Esophagus muscularis mucosa (tissue), 4 donors: ENCODE measurements around the gene TAOK1. TPM values are rescaled to one million over a fixed set of nuclear protein-coding genes. Genes with fewer than 3 reads are reported as not detected.

Source experiments
- DNase-seq: peaks from one replicate; pipeline ENCODE4 v3.0.0-alpha.2; 2017; ENCODE audit errors: extremely low spot score
- H3K27ac ChIP-seq, 4 donors: fragments of 200-600 bp; sonication (generic); replicated peaks in 1 of 4; 1 replicate in 3 of 4; 2 replicates in 1 of 4; pipeline ENCODE4 v1.5.1; 2016 to 2019; ENCODE audit warnings: mild to moderate bottlenecking in 1 of 4
- H3K27me3 ChIP-seq, 4 donors: fragments of 200-600 bp; sonication (generic); one replicate each; pipeline versions ENCODE4 v1.5.1 to v1.6.0; 2016 to 2019
- H3K36me3 ChIP-seq, 4 donors: fragments of 200-600 bp; sonication (generic); one replicate each; pipeline ENCODE4 v1.5.1; 2016 to 2019
- H3K4me1 ChIP-seq, 4 donors: fragments of 200-600 bp; sonication (generic); one replicate each; pipeline ENCODE4 v1.5.1; 2016 to 2019
- H3K4me3 ChIP-seq, 4 donors: fragments of 200-600 bp; sonication (generic); 1 replicate in 2 of 4; 2 replicates in 2 of 4; pipeline ENCODE4 v1.5.1; 2016 to 2019; ENCODE audit warnings: mild to moderate bottlenecking in 4 of 4, moderate library complexity in 1 of 4
- H3K9me3 ChIP-seq, 4 donors: fragments of 200-600 bp; sonication (generic); 1 replicate in 3 of 4; 2 replicates in 1 of 4; pipeline ENCODE4 v1.5.1; 2016 to 2019
- EP300 ChIP-seq: sonication (generic); formaldehyde crosslinking; IDR thresholded peaks from one replicate; pipeline ENCODE4 v1.6.1; 2017; ENCODE audit warnings: antibody characterized with exemption
- POLR2A ChIP-seq: fragments of 450-650 bp; IDR thresholded peaks from one replicate; pipeline ENCODE4 v1.6.1; 2017; ENCODE audit warnings: antibody characterized with exemption, moderate library complexity, mild to moderate bottlenecking, low read depth
- POLR2AphosphoS5 ChIP-seq, 2 donors: sonication (generic); formaldehyde crosslinking; IDR thresholded peaks; one replicate each; pipeline ENCODE4 v1.6.1; 2017; ENCODE audit warnings: antibody characterized with exemption in 2 of 2
- WGBS: methylation state at CpG from one replicate; pipeline ENCODE4 v1.1.5; 2018; 5-methylcytosine and 5-hydroxymethylcytosine counted together
- intact Hi-C: fragments of 100-400 bp; cut with DNase I; formaldehyde crosslinking; loops from one replicate; pipeline ENCODE4 v1.15.1; 2023
- small RNA-seq, 3 donors: library from RNA; depleted of rRNA; stranded (forward); fragments of <200 nt; gene quantifications; one replicate each; pipeline ENCODE3, GENCODE V24; 2016
- total RNA-seq, 4 donors: library from RNA; depleted of rRNA; stranded (reverse); fragments of >200 nt; gene quantifications; one replicate each; pipeline versions ENCODE4 v1.1.0 to v1.2.1, GENCODE V29; 2016
- TF ChIP-seq, protein P1 (sequence below), 3 experiments: fragments of 200-600 bp in 2 of 3; fragments of 450-650 bp in 1 of 3; sonication (generic) in 2 of 3; IDR thresholded peaks; one replicate each; pipeline ENCODE4 v1.5.1; 2017 to 2019; ENCODE audit warnings: antibody characterized with exemption in 3 of 3, mild to moderate bottlenecking in 2 of 3, moderate library complexity in 1 of 3

Gene TAOK1
- total RNA-seq, 4 donors from 2014 or later: 48.7 to 73.1 (median 58.9) TPM

DNA sequence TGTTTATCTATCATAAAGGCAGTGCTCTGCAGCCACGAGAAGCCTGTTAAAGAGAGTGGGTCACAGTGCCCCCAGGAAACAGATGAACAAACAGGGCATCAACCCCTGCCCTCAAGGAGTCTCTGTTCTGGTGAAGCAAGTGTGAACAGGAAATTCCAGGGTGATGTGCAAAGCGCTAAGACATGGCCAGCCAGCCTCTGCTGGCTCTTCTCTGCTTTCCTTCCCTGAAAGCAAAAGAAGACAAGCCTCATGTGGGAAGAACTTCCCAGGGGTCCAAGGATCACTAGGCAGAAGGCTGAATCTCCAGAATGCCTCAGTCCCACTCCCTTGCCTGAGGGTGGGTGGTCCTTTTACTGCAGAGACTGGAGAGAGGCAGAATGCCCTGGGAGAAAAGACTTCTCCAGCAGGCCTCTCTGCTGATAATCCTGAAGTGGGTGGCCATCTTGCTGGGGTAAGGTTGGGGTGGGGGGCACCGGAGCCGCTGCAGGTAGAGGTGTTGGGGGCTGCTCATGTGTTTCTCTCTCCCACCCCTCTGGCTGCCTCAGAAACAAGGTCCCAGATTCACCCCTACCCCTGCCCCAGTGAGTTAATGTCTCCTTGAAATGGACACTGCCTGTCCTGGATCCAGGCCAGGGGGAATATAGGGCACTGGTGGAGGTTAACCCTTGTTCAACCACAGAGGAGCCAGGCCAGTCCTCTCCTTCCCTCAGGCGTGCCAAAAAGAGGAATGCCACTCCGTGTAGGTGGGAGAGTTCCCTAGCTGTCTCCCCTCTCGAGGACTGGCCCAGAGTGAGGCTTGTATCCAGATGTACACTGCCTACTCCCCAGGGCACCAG, 205.2 kb downstream of the TAOK1 start:
- Histone ChIP-seq H3K27ac (no peak overlapping the region), H3K36me3 (no peaks in the 10 kb centered on the region), H3K27me3 (no peaks in the 10 kb centered on the region), H3K9me3 (no peaks in the 10 kb centered on the region), H3K4me1 (peaks cover 36 to 62% (median 51%) of the 10 kb centered on the region in 4 donors), H3K4me3 (no peak overlapping the region)
- DNase-seq: no peak
- WGBS: 80% methylated on average over 7 of the region's 7 CpGs
- TF ChIP-seq EP300 (no peak), POLR2A (no peak)
- intact Hi-C loops: no loop called here

DNA sequence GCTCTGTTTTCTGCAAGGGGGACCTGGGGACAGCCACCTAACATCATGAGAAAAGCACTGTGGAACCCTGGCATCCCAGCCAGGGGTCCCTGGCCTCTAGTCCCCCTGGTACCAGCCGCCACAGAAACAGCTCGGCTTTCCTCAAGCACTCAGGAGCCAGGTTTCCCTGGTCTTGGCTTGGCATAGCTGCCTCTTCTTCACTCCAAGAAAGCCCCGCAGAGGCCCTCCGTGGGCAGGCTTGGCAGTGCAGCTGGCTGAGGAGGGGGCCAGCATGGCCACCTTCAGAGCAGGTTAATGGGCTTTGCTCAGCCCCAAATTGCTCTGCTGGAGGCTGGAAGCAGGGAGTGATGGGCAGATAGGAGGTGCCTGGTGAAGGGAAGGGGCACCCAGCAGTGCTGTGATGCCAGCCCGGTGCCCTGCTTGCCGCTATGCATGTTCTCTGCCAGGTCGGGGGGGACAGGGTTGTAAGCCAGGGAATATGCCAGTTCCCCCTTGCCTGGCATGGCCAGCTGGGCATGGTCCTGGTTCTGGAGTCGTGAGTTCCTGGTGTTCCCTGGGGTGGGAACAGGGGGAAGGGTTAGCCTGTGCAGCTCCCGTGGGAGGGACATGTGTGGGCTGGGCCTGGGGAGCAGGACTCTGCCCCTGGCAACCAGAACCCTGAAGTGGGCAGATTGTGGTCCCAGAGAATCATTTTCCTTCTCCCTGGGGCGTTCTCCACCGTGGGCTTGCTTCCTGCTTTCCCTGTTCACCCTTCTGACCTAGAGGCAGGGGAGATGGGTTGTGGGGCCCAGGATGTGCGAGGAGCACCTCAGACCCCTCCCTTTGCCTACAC, 206.0 kb downstream of the TAOK1 start:
- TF ChIP-seq POLR2AphosphoS5 (IDR thresholded peaks at IDR 0.05) (no peak), POLR2A (no peak), EP300 (no peak)
- TF ChIP-seq, protein P1, sequence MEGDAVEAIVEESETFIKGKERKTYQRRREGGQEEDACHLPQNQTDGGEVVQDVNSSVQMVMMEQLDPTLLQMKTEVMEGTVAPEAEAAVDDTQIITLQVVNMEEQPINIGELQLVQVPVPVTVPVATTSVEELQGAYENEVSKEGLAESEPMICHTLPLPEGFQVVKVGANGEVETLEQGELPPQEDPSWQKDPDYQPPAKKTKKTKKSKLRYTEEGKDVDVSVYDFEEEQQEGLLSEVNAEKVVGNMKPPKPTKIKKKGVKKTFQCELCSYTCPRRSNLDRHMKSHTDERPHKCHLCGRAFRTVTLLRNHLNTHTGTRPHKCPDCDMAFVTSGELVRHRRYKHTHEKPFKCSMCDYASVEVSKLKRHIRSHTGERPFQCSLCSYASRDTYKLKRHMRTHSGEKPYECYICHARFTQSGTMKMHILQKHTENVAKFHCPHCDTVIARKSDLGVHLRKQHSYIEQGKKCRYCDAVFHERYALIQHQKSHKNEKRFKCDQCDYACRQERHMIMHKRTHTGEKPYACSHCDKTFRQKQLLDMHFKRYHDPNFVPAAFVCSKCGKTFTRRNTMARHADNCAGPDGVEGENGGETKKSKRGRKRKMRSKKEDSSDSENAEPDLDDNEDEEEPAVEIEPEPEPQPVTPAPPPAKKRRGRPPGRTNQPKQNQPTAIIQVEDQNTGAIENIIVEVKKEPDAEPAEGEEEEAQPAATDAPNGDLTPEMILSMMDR (IDR thresholded peaks at IDR 0.05): no peak
- H3K4me3 ChIP-seq: no peak overlapping the region
- no peaks in the 10 kb centered on the region for H3K9me3 ChIP-seq
- WGBS: 86% methylated on average over 9 of the region's 12 CpGs
- H3K27ac ChIP-seq: no peak overlapping the region
- intact Hi-C loops: no loop called here
- H3K4me1 ChIP-seq: peaks cover 28 to 53% (median 43%) of the 10 kb centered on the region in 4 donors
- no peak for DNase-seq
- H3K27me3 ChIP-seq: no peaks in the 10 kb centered on the region
- H3K36me3 ChIP-seq: no peaks in the 10 kb centered on the region

DNA sequence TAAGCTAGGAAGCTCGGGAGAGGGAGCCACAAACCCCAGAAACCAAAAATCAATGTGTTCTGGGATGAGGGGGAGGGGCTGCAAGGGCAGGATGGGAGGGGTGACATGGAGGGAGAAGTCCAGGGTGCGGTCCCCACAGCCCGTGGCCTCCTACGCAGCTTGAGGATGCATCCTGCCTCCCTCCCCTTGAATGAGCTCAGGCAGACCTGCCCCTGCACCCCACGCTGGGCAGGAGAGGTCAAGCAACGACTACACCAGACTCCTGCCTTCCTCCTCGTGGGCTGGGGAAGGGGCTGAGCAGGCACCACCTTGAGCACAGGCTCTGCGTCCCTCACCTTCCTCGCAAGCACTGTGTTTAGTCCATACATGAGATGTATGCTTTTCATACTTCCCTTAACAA, 206.6 kb downstream of the TAOK1 start:
- no peak overlapping the region for H3K27ac ChIP-seq
- H3K4me3 ChIP-seq: no peak overlapping the region
- H3K27me3 ChIP-seq: no peaks in the 10 kb centered on the region
- no peak for DNase-seq
- H3K4me1 ChIP-seq: peaks cover 22 to 47% (median 36%) of the 10 kb centered on the region in 4 donors
- WGBS: 74% methylated on average over 8 of the region's 9 CpGs
- TF ChIP-seq, protein P1 (IDR thresholded peaks at IDR 0.05): no peak
- no peak for TF ChIP-seq POLR2AphosphoS5 (IDR thresholded peaks at IDR 0.05)
- TF ChIP-seq EP300: no peak
- no peak for TF ChIP-seq POLR2A
- H3K36me3 ChIP-seq: no peaks in the 10 kb centered on the region
- no peaks in the 10 kb centered on the region for H3K9me3 ChIP-seq
- intact Hi-C loops: no loop called here

DNA sequence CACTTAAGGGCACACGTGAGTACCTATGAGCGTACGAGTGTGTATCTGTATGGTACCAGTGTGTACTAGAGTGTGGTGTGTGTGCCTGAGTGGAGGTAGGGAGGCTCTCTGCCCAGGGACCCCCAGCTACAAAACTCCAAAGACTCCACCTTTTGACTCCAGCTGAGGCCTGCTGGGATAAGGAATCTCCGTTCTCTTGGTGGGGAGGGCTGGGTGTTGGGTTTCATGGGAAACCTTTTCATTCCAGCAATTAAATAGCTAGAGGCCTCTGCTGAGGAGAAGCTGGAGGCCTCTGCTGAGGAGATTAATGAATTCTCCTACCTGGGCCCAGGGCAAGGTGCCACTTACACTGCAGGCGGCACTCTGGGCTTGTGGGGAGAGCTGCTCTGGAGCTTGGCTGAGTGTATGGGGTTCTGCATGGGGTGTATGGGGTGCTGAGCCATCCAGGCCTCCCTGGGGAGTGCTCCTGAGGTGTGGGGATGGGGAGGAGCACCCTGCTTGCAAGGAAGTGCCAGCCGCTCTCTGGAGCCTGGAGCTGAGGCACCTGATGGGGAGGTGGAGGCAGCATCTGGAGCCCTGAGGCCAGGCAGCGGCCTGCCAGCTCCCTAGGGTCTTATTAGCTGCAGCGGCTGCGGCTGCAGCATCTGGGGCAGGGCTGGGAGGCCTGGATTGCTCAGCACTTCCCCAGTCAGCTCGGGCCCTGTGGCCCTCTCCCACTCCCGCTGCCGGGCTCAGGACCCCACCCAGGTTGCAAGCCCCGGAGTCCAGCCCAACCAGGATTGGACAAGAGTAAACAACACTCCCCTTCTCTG, 207.4 kb downstream of the TAOK1 start:
- intact Hi-C loops: no loop called here
- no peaks in the 10 kb centered on the region for H3K27me3 ChIP-seq
- H3K9me3 ChIP-seq: no peaks in the 10 kb centered on the region
- no peaks in the 10 kb centered on the region for H3K36me3 ChIP-seq
- WGBS: 78% methylated on average over 4 of the region's 13 CpGs
- no peak for DNase-seq
- H3K4me1 ChIP-seq: peaks cover 14 to 39% (median 29%) of the 10 kb centered on the region in 4 donors
- H3K27ac ChIP-seq: peak overlapping the region in 1 of 4 donors; percentile 0
- no peak overlapping the region for H3K4me3 ChIP-seq
- no peak for TF ChIP-seq EP300
- TF ChIP-seq, protein P1 (IDR thresholded peaks at IDR 0.05): no peak
- TF ChIP-seq POLR2AphosphoS5 (IDR thresholded peaks at IDR 0.05): no peak
- no peak for TF ChIP-seq POLR2A

Small RNA genes within 50 kb of the gene (small RNA-seq; reads per million reads assigned to genes)
- 0 reads per million in 3 donors for gene RNU4-34P
- 0 reads per million in 3 donors for gene RNU6-1034P
- 0 reads per million in 3 donors for gene RNU6-711P

Other genes with a start within 250 kb of the TAOK1 start
- gene MYO18A, start 210.0 kb upstream of the TAOK1 start, total RNA-seq: 10 to 100 TPM; 46.7 to 82.7 (median 64.6) TPM
- gene CRYBA1, start 143.5 kb upstream of the TAOK1 start, total RNA-seq: not detected
- gene NUFIP2, start 96.2 kb upstream of the TAOK1 start, total RNA-seq: 10 to 100 TPM; 27.6 to 37.6 (median 30.5) TPM
- gene ABHD15, start 176.7 kb downstream of the TAOK1 start, total RNA-seq: 10 to 100 TPM in 3 of 4 donors, 1 to 10 TPM in 1; 6.8 to 18.3 (median 11.9) TPM
- 10 to 100 TPM; 40.9 to 72.6 (median 55.7) TPM for gene TP53I13, start 178.3 kb downstream of the TAOK1 start, total RNA-seq
- 10 to 100 TPM; 28.7 to 50.4 (median 39.9) TPM for gene GIT1, start 199.3 kb downstream of the TAOK1 start, total RNA-seq
- gene ANKRD13B, start 202.8 kb downstream of the TAOK1 start, total RNA-seq: 10 to 100 TPM in 3 of 4 donors, 1 to 10 TPM in 1; 8.0 to 16.1 (median 13.4) TPM
- gene CORO6, start 232.5 kb downstream of the TAOK1 start, total RNA-seq: 10 to 100 TPM; 43.7 to 67.7 (median 46.9) TPM